ENCODE measurements around the gene TGFA. TPM values are rescaled to one million over a fixed set of nuclear protein-coding genes. Genes with fewer than 3 reads are reported as not detected.

Gene TGFA
- total and polyA plus RNA-seq, 4 donors, result 1.1 to 2.9 (median 1.7) TPM

GRCh38 chr2:70448041-70448440 is 105.6 kb downstream of the TGFA start (continued):
- TF ChIP-seq HNF4A (conservative IDR thresholded peaks at IDR 0.05), result no peak
- TF ChIP-seq NR2F2 (IDR thresholded peaks at IDR 0.05), result no peak
- TF ChIP-seq FOXA2 (IDR thresholded peaks at IDR 0.05), result no peak
- TF ChIP-seq, protein P1, sequence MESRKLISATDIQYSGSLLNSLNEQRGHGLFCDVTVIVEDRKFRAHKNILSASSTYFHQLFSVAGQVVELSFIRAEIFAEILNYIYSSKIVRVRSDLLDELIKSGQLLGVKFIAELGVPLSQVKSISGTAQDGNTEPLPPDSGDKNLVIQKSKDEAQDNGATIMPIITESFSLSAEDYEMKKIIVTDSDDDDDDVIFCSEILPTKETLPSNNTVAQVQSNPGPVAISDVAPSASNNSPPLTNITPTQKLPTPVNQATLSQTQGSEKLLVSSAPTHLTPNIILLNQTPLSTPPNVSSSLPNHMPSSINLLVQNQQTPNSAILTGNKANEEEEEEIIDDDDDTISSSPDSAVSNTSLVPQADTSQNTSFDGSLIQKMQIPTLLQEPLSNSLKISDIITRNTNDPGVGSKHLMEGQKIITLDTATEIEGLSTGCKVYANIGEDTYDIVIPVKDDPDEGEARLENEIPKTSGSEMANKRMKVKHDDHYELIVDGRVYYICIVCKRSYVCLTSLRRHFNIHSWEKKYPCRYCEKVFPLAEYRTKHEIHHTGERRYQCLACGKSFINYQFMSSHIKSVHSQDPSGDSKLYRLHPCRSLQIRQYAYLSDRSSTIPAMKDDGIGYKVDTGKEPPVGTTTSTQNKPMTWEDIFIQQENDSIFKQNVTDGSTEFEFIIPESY (IDR thresholded peaks at IDR 0.05), result no peak
- no peak for TF ChIP-seq ATF3 (IDR thresholded peaks at IDR 0.05)

- Histone ChIP-seq H3K27ac (ENCODE audit: low read depth in 1 of 2, low read length in 2 of 2) (no peak overlapping the region), H3K27me3 (ENCODE audit: control insufficient read depth in 4 of 4, insufficient read depth in 4 of 4, low read length in 3 of 4) (no peaks in the 10 kb centered on the region), H3K4me1 (ENCODE audit: control insufficient read depth in 4 of 4, insufficient read depth in 4 of 4, low read length in 3 of 4) (no peaks in the 10 kb centered on the region), H3K9me3 (ENCODE audit: control insufficient read depth in 4 of 4, low read length in 3 of 4) (peaks cover 0 to 2% (median 0%) of the 10 kb centered on the region in 4 donors), H3K36me3 (ENCODE audit: control insufficient read depth in 4 of 4, insufficient read depth in 3 of 4, low read depth in 1 of 4, low read length in 3 of 4) (peaks cover 0 to 2% (median 0%) of the 10 kb centered on the region in 4 donors), H3K9ac (ENCODE audit: low read depth in 1 of 2, low read length in 2 of 2) (no peak overlapping the region), H3K4me3 (ENCODE audit: low read depth in 1 of 3, low read length in 3 of 3) (no peak overlapping the region)
- TF ChIP-seq FOXA1 (IDR thresholded peaks at IDR 0.05), result no peak
- no peak for TF ChIP-seq HNF4A (conservative IDR thresholded peaks at IDR 0.05)
- no peak for TF ChIP-seq RAD21 (IDR thresholded peaks at IDR 0.05)
- no peak for TF ChIP-seq JUND (IDR thresholded peaks at IDR 0.05)
- TF ChIP-seq RXRA (IDR thresholded peaks at IDR 0.05), result no peak
- WGBS, result 94% methylated on average over 1 of the region's 1 CpG
- no peak for DNase-seq (ENCODE audit: low spot score)
Observed at GRCh38 chr2:70443726-70444125, 109.9 kb downstream of the TGFA start.

- Histone ChIP-seq H3K4me3 (ENCODE audit: low read depth in 1 of 3, low read length in 3 of 3) (no peak overlapping the region), H3K27ac (ENCODE audit: low read depth in 1 of 2, low read length in 2 of 2) (no peak overlapping the region), H3K9me3 (ENCODE audit: control insufficient read depth in 4 of 4, low read length in 3 of 4) (peaks cover 0 to 2% (median 0%) of the 10 kb centered on the region in 4 donors), H3K9ac (ENCODE audit: low read depth in 1 of 2, low read length in 2 of 2) (no peak overlapping the region), H3K4me1 (ENCODE audit: control insufficient read depth in 4 of 4, insufficient read depth in 4 of 4, low read length in 3 of 4) (no peaks in the 10 kb centered on the region), H3K27me3 (ENCODE audit: control insufficient read depth in 4 of 4, insufficient read depth in 4 of 4, low read length in 3 of 4) (no peaks in the 10 kb centered on the region), H3K36me3 (ENCODE audit: control insufficient read depth in 4 of 4, insufficient read depth in 3 of 4, low read depth in 1 of 4, low read length in 3 of 4) (no peaks in the 10 kb centered on the region)
- no peak for DNase-seq (ENCODE audit: low spot score)
- no peak for TF ChIP-seq TAF1 (conservative IDR thresholded peaks at IDR 0.05)
- TF ChIP-seq, protein P1 (IDR thresholded peaks at IDR 0.05), result no peak
- no peak for TF ChIP-seq GABPA (IDR thresholded peaks at IDR 0.05 in 1 of 2, conservative IDR thresholded peaks at IDR 0.05 in 1 of 2)
- TF ChIP-seq SP1 (IDR thresholded peaks at IDR 0.05), result no peak
- no peak for TF ChIP-seq FOXA1 (IDR thresholded peaks at IDR 0.05)
- TF ChIP-seq REST (IDR thresholded peaks at IDR 0.05), result no peak
- TF ChIP-seq RAD21 (IDR thresholded peaks at IDR 0.05), result no peak
- TF ChIP-seq HNF4G (IDR thresholded peaks at IDR 0.05), result no peak
- TF ChIP-seq JUND (IDR thresholded peaks at IDR 0.05), result no peak
- WGBS, result 87% methylated on average over 2 of the region's 2 CpGs
Observed at GRCh38 chr2:70443078-70443465, 110.6 kb downstream of the TGFA start.

Data from liver (tissue), 9 donors.